ENCODE results near the gene ZSWIM6.

Gene ZSWIM6

GRCh38 chr5:61559146-61559545 is 227.1 kb downstream of the ZSWIM6 start:
- Histone ChIP-seq H3K9ac (ENCODE audit: low read length) (no peak overlapping the region), H3K4me3 (ENCODE audit: low read length) (no peak overlapping the region), H3K27me3 (replicated peaks; ENCODE audit: insufficient read depth, low read length) (no peaks in the 10 kb centered on the region), H3K79me2 (ENCODE audit: low read length) (no peaks in the 10 kb centered on the region), H2AFZ (ENCODE audit: low read length) (no peak overlapping the region), H3K4me2 (ENCODE audit: low read depth, low read length) (no peak overlapping the region), H3K4me1 (ENCODE audit: low read length) (no peaks in the 10 kb centered on the region), H3F3A (ENCODE audit: insufficient read depth, low read length) (no peaks in the 10 kb centered on the region), H3K36me3 (replicated peaks; ENCODE audit: insufficient read depth, low read length) (no peaks in the 10 kb centered on the region), H3K9me2 (replicated peaks; ENCODE audit: insufficient read depth, low read length) (no peaks in the 10 kb centered on the region), H4K20me1 (ENCODE audit: insufficient read depth, low read length) (no peaks in the 10 kb centered on the region), H3K9me3 (replicated peaks; ENCODE audit: insufficient read depth, low read length) (no peaks in the 10 kb centered on the region), H3K27ac (ENCODE audit: low read length) (no peak overlapping the region)
- TF ChIP-seq EZH2phosphoT487 (IDR thresholded peaks at IDR 0.05; ENCODE audit: low read length) (no peak), EZH2 (optimal IDR thresholded peaks at IDR 0.05; ENCODE audit: low read depth, low read length) (no peak), CTCF (IDR thresholded peaks at IDR 0.05; ENCODE audit: low read length) (no peak)
- no peak for DNase-seq

GRCh38 chr5:61559722-61560121 is 227.7 kb downstream of the ZSWIM6 start:
- Histone ChIP-seq H3K4me3 (ENCODE audit: low read length) (no peak overlapping the region), H3K9me3 (replicated peaks; ENCODE audit: insufficient read depth, low read length) (no peaks in the 10 kb centered on the region), H3K27ac (ENCODE audit: low read length) (no peak overlapping the region), H3K36me3 (replicated peaks; ENCODE audit: insufficient read depth, low read length) (no peaks in the 10 kb centered on the region), H3K79me2 (ENCODE audit: low read length) (no peaks in the 10 kb centered on the region), H2AFZ (ENCODE audit: low read length) (no peak overlapping the region), H3F3A (ENCODE audit: insufficient read depth, low read length) (no peaks in the 10 kb centered on the region), H3K9ac (ENCODE audit: low read length) (no peak overlapping the region), H4K20me1 (ENCODE audit: insufficient read depth, low read length) (no peaks in the 10 kb centered on the region), H3K4me1 (ENCODE audit: low read length) (no peaks in the 10 kb centered on the region), H3K4me2 (ENCODE audit: low read depth, low read length) (no peak overlapping the region), H3K9me2 (replicated peaks; ENCODE audit: insufficient read depth, low read length) (no peaks in the 10 kb centered on the region), H3K27me3 (replicated peaks; ENCODE audit: insufficient read depth, low read length) (no peaks in the 10 kb centered on the region)
- TF ChIP-seq CTCF (IDR thresholded peaks at IDR 0.05; ENCODE audit: low read length) (no peak), EZH2phosphoT487 (IDR thresholded peaks at IDR 0.05; ENCODE audit: low read length) (no peak), EZH2 (optimal IDR thresholded peaks at IDR 0.05; ENCODE audit: low read depth, low read length) (no peak)
- no peak for DNase-seq

GRCh38 chr5:61563401-61563800 is 231.3 kb downstream of the ZSWIM6 start:
- Histone ChIP-seq H3K4me1 (ENCODE audit: low read length) (no peaks in the 10 kb centered on the region), H3K9ac (ENCODE audit: low read length) (no peak overlapping the region), H3K9me2 (replicated peaks; ENCODE audit: insufficient read depth, low read length) (no peaks in the 10 kb centered on the region), H3K4me2 (ENCODE audit: low read depth, low read length) (no peak overlapping the region), H4K20me1 (ENCODE audit: insufficient read depth, low read length) (no peaks in the 10 kb centered on the region), H3K79me2 (ENCODE audit: low read length) (no peaks in the 10 kb centered on the region), H3K27ac (ENCODE audit: low read length) (no peak overlapping the region), H3K27me3 (replicated peaks; ENCODE audit: insufficient read depth, low read length) (no peaks in the 10 kb centered on the region), H3K4me3 (ENCODE audit: low read length) (no peak overlapping the region), H3K36me3 (replicated peaks; ENCODE audit: insufficient read depth, low read length) (no peaks in the 10 kb centered on the region), H3F3A (ENCODE audit: insufficient read depth, low read length) (no peaks in the 10 kb centered on the region), H2AFZ (ENCODE audit: low read length) (no peak overlapping the region), H3K9me3 (replicated peaks; ENCODE audit: insufficient read depth, low read length) (no peaks in the 10 kb centered on the region)
- TF ChIP-seq EZH2phosphoT487 (IDR thresholded peaks at IDR 0.05; ENCODE audit: low read length) (no peak), EZH2 (optimal IDR thresholded peaks at IDR 0.05; ENCODE audit: low read depth, low read length) (no peak), CTCF (IDR thresholded peaks at IDR 0.05; ENCODE audit: low read length) (no peak)
- DNase-seq = no peak
